Islet of Langerhans (tissue), 1 donor: ENCODE measurements around the gene KIT.

Source experiments
- FAIRE-seq: peaks from one replicate; lab custom pipeline; 2011; peaks lifted over from hg19 to GRCh38; lab: Jason Lieb, UNC

KIT gene

DNA sequence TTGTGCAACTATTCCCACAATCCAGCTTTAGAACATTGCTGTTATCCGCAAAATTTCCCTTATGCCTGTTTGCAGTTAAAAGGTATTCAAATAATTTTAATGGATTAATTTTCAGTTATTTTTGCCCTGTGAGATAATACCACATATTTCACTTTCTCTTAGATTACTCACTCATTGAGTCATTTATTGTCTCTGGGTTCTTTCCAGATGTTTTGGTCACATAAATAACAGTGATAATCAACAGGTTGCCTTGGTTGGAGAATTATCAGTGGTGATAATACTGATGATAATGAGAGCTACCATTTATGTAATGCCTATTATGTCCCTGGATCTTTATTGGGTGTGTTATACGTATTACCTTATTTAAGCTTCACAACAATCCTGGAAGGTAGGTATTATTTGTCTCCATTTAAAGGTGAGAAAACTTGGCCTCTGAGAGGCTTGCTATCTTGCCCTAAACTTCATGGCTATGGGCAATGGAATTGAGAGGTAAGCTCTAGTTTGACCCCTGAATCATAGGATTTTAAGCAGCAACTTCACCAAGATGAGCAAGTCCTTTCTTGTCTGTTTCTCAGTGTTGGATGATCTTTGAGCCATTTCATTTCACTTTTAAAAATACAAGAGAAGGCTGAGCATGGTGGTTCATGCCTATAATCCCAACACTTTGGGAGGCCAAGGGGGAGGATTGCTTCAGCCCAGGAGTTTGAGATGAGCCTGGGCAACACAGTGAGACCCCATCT lies 87.4 kb downstream of the KIT start:
- no peak for FAIRE-seq

DNA sequence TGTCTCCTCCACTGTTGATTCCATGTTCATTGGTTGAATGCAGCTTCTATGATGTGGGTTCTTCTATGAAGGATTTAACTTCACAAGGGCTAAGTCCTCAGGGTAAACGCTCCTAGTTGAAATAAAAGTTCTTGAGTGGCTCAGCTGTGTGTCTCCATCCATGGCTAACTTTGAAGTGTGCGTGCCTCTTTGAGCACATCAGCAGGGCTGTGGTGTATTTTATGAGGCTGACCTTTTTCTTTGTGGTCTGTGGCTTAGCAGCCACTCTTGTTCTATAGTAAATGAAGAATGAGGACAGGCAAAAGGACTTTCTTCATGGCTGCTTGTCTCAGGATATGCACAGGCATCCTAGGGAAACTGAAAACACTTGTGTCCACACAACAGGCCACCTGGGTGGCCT lies 88.5 kb downstream of the KIT start:
- no peak for FAIRE-seq

DNA sequence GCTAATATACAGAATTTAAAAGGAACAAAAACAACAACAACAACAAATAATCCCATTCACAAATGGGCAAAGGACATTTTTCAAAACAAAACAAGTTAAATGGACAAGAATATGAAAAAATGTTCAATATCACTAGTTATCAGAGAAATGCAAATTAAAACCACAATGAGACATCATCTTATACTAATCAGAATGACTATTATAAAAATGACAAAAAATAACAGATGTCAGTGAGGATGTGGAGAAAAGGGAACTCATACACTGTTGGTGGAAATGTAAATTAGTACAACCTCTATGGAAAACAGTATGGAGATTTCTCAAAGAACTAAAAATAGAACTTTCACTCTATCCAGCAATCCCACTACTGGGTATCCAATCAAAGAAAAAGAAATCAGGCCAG lies 92.6 kb downstream of the KIT start:
- no peak for FAIRE-seq

DNA sequence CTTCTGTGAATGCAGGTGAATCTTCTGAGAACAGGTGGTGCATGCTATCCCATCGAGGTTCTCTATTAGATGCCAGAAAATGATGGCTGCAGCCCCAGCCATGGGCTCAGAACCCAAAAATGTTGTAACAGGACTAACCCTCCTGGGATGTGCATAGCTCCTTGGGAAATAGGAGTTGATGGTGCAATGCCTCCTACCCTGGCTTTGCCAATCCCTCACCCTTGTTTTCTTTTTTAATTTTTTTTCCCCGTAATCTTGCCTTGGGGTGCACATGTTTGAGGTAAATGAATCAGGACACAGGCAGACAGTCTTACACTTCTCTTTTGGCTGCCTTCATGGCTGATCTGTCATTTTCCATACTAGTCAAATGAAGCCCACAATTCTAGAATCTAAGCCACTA lies 96.6 kb downstream of the KIT start:
- FAIRE-seq: no peak

DNA sequence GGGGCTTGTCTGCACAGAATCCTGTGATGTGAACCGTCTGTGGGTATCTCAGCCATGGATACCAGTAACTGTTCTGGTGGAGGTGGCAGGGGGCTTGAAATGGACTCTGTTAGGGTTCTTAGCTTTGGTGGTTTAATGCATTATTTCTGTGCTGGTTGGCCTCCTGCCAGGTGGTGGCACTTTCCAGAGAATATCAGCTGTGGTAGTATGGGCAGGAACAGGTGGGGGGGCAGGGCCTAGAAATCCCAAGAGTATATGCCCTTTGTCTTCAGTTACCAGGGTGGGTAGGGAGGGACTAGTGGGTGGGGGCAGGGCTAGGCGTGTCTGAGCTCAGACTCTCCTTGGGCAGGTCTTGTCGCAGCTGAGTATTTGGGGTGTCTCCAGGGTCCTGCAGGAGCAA lies 106.7 kb downstream of the KIT start:
- FAIRE-seq: no peak

DNA sequence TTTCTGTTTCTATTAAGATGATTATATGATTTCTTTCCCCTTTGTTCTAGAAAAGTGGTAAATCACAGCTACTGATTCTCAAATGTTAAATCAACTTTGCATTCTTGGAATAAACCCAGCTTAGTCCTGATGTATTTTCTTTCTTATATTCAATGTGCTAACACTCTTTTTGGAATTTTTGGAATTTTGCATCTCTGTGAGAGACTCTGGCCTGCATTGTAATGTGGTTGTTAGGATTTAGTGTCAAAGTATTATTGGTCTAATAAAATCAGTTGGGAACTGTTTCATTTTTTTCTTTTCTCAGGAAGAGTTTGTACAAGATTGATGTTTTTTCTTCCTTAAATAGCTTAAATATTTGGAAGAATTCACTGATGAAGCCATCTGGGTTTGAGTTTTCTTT lies 109.6 kb downstream of the KIT start:
- no peak for FAIRE-seq

DNA sequence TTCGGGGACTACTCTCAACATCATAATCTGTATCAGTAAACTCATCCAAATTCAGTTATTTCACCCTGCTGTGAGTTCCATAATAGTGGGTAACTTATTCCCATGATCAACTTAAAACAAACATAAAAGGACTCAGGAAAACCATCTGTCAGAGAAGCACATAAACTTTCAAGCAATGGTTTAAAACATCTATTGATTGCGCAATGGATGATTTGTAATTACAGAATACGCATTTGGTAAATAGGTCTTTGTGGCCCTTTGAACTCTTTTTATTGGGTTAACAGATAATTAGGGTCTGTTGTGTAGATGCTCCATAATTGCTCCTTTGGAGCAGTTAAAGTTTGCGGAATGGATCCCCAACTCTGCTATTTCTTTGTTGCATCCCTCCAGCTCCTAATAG lies 115.3 kb downstream of the KIT start:
- FAIRE-seq: no peak

DNA sequence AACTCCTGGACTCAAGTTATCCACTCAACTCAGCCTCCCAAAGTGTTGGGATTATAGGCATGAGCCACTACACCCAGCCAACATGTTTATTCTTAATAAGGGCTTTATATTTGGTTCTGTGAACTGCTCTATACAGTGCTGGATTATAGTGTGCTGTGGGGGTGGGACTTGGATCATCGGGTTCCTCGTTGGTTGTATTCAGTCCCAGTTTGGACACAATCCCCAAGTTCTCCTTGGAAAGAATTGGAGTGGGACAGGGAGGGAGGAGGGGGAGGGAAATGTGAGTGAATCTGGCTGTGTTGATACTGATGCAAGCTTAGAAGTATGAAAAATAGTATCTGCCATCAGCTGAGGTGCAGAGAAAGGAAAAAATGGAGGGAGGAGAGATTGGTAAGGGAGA lies 121.3 kb downstream of the KIT start:
- no peak for FAIRE-seq

DNA sequence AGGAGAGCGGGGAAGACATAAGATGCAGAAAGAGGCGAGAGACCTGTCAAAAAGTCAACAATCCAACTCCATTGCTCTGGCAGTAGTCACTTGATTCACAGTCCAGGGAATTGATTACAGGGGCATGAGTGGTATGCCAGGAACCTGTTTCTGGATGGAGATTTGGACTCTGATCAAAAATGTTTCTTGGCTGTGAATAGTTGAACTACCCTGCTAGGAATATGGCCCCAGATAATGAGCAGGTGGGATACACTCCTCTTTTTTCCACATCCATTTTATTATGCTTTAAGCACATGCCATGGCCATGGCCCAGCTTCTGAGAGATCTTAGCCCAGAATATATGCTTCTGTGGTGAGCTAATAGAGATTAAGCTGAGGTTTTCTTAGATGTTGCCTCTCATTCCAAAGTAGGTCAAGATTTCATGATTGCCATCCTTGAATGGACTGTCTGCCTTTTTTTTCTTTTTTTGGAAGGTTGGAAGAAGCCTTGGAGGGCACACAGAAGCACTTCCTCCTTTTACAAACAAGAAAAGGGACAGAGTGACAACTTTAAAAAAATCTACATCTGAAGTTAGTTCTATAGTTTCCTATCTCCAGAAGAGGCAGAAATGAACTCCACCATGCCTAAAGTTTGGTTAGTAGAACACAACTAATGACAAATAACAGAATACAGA lies 121.9 kb downstream of the KIT start:
- no peak for FAIRE-seq

DNA sequence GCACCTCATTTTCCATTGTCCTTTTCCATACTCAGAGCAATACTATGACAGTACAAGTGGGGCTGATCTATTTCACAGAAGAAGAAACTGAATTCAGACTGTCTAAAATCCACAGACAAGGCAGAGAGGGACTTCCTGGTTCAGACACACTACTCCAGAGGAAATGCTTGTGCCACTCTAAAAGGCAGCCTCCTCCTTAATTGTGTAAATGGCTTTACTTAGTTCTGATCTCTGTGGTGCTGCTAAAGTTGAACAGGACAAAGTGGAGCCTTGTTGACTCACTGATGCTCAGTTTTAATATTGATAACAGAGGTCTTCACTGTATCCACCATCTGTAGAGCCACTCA lies 122.4 kb downstream of the KIT start:
- no peak for FAIRE-seq

DNA sequence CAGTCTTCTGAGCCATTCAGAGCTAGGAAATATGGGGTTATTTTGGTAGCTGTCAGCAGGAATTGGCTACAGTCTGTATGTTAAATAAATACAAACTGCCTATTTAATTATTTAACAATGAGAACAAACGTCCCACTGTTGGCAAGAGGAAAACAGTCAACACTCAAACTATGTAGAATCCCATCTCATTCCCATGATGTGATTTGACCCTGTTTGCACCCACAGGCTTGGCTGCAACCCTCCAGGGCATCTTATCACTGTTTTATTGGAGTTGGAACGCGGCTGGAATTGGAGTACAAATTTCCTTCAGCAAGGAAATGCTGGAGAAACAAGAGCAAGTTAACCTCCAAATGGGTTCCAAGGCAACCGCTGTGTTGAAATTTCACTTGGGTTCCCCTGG lies 124.0 kb downstream of the KIT start:
- FAIRE-seq: no peak

DNA sequence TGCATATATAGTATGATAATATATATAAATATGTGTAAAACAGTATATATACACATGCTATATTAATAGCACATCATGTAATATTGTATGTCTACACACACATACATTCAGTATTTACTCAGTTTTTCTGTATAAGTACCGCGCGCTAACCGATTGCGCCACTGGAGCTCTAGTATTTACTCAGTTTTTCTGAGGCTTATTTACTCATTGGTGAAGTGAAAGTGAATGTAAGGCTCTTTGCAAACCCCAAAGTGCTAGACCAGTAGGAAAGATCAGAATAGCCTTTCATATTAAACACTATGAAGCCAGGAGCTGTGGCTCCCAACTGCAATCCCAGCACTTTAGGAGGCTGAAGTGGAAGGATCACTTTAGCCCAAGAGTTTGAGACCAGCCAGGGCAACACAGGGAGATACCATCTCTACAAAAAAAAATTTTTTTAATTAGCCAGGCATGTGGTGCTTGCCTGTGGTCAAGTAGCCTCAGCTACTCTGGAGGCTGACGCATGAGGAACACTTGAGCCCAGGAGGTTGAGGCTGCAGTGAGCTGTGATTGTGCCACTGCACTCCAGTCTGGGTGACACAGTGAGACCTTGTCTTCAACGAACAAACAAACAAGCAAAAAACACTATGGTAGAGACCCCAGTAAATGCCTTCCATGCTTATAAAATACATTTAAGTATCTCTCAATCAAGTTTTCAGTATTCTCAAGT lies 125.8 kb downstream of the KIT start:
- FAIRE-seq: no peak

DNA sequence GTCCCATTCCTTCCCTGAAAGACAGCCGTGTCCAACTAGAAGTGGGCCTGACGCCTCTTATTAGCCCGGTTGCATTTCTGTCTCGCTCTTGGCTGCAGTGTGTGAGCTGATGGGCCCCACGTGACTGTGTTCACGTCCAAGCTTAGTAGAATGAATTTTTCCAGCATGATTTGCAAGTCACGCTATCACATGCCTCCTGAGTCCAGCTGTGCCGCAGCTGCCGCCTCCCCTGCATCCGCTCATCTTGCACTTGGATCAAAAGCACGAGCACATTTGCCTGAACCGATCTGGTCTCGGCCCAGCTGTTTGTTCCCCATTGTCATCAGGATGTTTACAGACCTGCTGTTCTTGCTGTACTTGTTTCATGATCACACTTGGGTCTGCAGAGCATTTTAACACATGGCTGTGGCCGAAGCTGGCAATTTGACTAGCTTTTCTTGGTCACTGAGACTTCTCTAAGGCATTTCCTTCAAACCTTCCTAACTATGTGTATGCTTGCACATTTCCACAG lies 126.5 kb downstream of the KIT start:
- FAIRE-seq: no peak
